Loucy (cell line): ENCODE data around the gene HCN2.

Experiments
- EZH2phosphoT487 ChIP-seq: fragments of 200-600 bp; IDR thresholded peaks from 2 replicates; pipeline ENCODE4 v1.6.1; 2018; ENCODE audit warnings: antibody characterized with exemption, mild to moderate bottlenecking, moderate library complexity, borderline replicate concordance
- TF ChIP-seq, protein P1 (sequence below): fragments of 200-600 bp; sonication (generic); conservative IDR thresholded peaks from 2 replicates; pipeline ENCODE4 v1.5.1; 2014; ENCODE audit warnings: mild to moderate bottlenecking, antibody characterized with exemption, low read length

- TF ChIP-seq, protein P1, sequence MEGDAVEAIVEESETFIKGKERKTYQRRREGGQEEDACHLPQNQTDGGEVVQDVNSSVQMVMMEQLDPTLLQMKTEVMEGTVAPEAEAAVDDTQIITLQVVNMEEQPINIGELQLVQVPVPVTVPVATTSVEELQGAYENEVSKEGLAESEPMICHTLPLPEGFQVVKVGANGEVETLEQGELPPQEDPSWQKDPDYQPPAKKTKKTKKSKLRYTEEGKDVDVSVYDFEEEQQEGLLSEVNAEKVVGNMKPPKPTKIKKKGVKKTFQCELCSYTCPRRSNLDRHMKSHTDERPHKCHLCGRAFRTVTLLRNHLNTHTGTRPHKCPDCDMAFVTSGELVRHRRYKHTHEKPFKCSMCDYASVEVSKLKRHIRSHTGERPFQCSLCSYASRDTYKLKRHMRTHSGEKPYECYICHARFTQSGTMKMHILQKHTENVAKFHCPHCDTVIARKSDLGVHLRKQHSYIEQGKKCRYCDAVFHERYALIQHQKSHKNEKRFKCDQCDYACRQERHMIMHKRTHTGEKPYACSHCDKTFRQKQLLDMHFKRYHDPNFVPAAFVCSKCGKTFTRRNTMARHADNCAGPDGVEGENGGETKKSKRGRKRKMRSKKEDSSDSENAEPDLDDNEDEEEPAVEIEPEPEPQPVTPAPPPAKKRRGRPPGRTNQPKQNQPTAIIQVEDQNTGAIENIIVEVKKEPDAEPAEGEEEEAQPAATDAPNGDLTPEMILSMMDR = no peak
- TF ChIP-seq EZH2phosphoT487 = no peak
These were observed 3.4 kb downstream of the HCN2 start for GRCh38 chr19:593055-593454.
